Measurements from ENCODE around the gene MAMDC2. TPM values are rescaled to one million over a fixed set of nuclear protein-coding genes. Genes with fewer than 3 reads are reported as not detected.

MAMDC2 gene
- total and polyA plus RNA-seq, 2 of the 4 experiments (the other 2 are of a cell fraction) = 5.0 to 5.2 TPM

DNA sequence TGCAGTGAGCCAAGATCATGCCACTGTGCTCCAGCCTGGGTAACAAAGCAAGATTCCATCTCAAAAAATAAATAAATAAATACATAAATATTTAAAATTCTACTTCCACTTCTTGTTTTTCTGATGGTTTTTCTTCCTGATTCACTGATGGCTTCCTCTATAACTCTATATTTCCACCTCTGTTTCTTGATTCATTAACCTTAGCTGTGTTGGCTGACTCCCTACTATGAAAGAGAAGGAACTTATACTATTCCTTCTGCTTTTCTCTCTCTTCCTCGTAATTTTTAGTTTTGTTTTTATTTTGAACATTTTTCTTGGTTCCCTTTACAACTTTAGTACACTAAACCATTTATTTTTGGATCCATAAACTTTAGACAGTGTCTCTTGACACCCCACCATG, 103.5 kb downstream of the MAMDC2 start:
- ATAC-seq (ENCODE audit: low read depth) = no peak
- no peak overlapping the region for H4K8ac ChIP-seq (ENCODE audit: low read depth in 2 of 2, low read length in 2 of 2)
- H4K91ac ChIP-seq (ENCODE audit: insufficient read depth, low read depth, low read length) = no peak overlapping the region
- no CpG with 5 or more reads among the region's 1 CpG for whole genome bisulfite sequencing, 2 experiments (ENCODE audit: extremely low coverage in 2 of 2, insufficient read length in 1 of 2)
- peaks cover 7% of the 10 kb centered on the region for H3K4me1 ChIP-seq (ENCODE audit: control insufficient read depth, insufficient read depth, low read length)
- H3K56ac ChIP-seq (ENCODE audit: extremely low read depth, insufficient read depth, low read length) = no peak overlapping the region
- no peak overlapping the region for H4K5ac ChIP-seq (ENCODE audit: low read depth, low read length)
- no peak overlapping the region for H3K4me3 ChIP-seq (ENCODE audit: insufficient read depth, low read depth, low read length)
- H2BK20ac ChIP-seq (ENCODE audit: low read depth, low read length) = no peak overlapping the region
- no peak overlapping the region for H3K9ac ChIP-seq (ENCODE audit: low read depth, low read length)
- intact Hi-C loops (cut with micrococcal nuclease) = no loop called here
- no peak overlapping the region for H2AK9ac ChIP-seq (replicated peaks; ENCODE audit: low read depth, low read length, poor library complexity)
- POLR2A ChIA-PET (ENCODE audit: unreplicated experiment) = no interaction called here
- H2BK15ac ChIP-seq (ENCODE audit: low read depth, low read length) = no peak overlapping the region
- H2AK5ac ChIP-seq (ENCODE audit: low read depth, low read length) = no peak overlapping the region
- no peaks in the 10 kb centered on the region for H3K79me1 ChIP-seq (ENCODE audit: low read depth in 1 of 2, low read length in 2 of 2)
- H3K4me2 ChIP-seq (ENCODE audit: low read depth, low read length) = no peak overlapping the region
- no peak for TF ChIP-seq RCOR1 (IDR thresholded peaks at IDR 0.05; ENCODE audit: insufficient replicate concordance, low read length)
- no peak for TF ChIP-seq CHD1 (IDR thresholded peaks at IDR 0.05; ENCODE audit: low read depth, low read length)
- TF ChIP-seq POLR2A (IDR thresholded peaks at IDR 0.05; ENCODE audit: low read depth, low read length) = no peak
- no peaks in the 10 kb centered on the region for H3K9me3 ChIP-seq (ENCODE audit: control insufficient read depth, insufficient read depth, low read length)
- no peak overlapping the region for H2BK5ac ChIP-seq (ENCODE audit: low read depth, low read length, poor library complexity, severe bottlenecking)
- H2BK120ac ChIP-seq (ENCODE audit: low read depth, low read length) = no peak overlapping the region
- CTCF ChIA-PET = no interaction called here
- no TSS peak for BruUV-seq (replicated peaks)
- H2AFZ ChIP-seq (replicated peaks; ENCODE audit: low read length, poor library complexity) = no peak overlapping the region
- H3K27ac ChIP-seq (ENCODE audit: insufficient read depth, low read length) = no peak overlapping the region
- H3K23ac ChIP-seq (ENCODE audit: low read depth, low read length) = no peak overlapping the region
- in situ Hi-C loops (cut with MboI; ENCODE audit: low sequenced_read_pairs) = no loop called here
- H3K18ac ChIP-seq (ENCODE audit: low read depth, low read length) = no peak overlapping the region
- no peak for DNase-seq
- dilution Hi-C loops (cut with HindIII; ENCODE audit: low sequenced_read_pairs, unreplicated experiment) = no loop called here
- H3K9me1 ChIP-seq (ENCODE audit: insufficient read depth, low read length) = peaks cover 3% of the 10 kb centered on the region; the same call in 1 of the 2 replicates
- no peak overlapping the region for H3K4ac ChIP-seq (ENCODE audit: low read depth, low read length)
- no peaks in the 10 kb centered on the region for H3K36me3 ChIP-seq (ENCODE audit: control insufficient read depth, insufficient read depth, low read length)
- no peak overlapping the region for H3K14ac ChIP-seq (replicated peaks; ENCODE audit: low read depth, low read length)
- no peaks in the 10 kb centered on the region for H3K27me3 ChIP-seq (ENCODE audit: control insufficient read depth, insufficient read depth, low read length)
- H4K20me1 ChIP-seq (ENCODE audit: insufficient read depth, low read length) = no peaks in the 10 kb centered on the region

All from IMR-90 (cell line).